GM19467 (cell line): ENCODE data around the gene NEUROD2.

Source experiments
- ATAC-seq: cut with Tn5 transposase; IDR thresholded peaks from one replicate; pipeline ENCODE4 v1.9.1; 2021; ENCODE audit warnings: mild to moderate bottlenecking, moderate library complexity; ENCODE audit not compliant: unreplicated experiment

NEUROD2 gene

DNA sequence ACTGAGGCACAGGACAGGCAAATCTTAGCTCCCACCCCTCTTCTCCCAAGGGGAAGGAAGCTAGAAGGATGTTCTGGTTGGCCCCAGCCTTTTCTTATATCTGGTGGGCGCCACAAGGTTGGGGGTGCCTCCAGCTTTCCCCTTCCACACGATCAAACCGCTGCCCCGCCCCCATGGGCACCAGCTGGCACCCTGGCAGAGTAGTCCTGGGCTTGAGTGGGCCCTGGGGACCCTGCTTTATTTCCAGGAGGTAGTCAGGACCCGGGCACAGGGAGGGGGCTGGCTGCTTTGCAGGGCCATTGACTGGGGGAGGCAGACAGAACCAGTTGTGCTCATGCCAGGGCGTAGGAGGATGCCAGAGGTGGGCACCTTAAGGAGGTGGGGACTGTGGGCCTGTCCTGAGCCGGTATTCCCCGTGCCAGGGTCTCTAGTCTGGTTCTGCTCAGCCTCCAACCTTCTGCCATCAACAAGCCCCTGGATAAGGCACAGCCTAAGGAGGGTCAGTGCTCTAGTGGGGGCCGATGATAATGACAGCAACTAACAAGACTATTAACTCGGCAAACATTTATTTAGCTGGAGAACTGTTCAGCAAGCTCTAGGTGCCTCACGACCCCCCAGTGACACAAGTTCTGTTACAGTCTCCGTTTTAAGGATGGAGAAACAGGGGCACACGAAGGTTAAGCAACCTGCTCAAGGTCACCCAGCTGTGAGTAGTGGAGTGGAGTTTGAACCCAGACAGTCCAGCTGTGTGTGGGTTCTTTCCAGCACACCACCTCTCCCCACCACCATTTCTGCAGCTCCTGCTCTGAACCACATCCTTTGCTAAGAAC, 11.5 kb upstream of the NEUROD2 start:
- no peak for ATAC-seq

GRCh38 chr17:39618246-39618913, 10.7 kb upstream of the NEUROD2 start:
- no peak for ATAC-seq

- no peak for ATAC-seq
These were observed 9.9 kb upstream of the NEUROD2 start for GRCh38 chr17:39617446-39618245.

DNA sequence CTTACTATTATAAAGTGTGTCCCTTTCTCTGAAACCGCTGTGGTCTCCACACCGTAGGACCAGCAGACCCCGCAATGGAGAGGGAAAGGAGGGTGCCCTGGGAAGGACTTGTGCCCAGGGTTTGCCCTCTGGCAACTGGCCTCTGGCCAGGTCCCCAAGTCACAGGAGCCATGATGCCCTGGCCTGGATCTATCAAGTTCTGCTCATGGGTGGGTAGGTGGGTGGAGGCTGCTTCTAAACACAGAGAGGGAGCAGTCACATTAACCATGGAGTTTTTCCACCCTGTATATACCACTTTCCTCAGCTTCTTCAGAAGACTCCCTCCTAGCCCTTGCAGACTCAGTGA, 9.4 kb upstream of the NEUROD2 start:
- ATAC-seq, result no peak

DNA sequence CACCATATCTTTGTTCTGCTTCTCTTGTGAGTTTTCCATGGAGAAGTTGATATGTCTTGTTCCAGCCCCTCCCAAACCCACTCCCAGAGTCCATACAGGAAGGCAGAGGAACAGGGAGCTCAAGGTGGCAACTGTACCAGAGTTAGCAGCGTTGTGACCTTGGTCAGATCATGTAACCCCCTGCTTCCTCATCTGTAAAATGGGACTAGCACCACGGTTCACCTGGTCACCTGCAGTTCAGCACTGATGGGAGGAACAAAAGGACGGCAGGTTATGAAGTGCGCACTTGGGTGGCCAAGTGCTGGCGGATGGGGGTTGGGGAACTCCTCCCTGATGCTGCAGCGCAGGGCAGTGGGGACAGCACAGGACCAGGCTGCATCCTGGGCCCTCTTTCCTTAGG, 7.7 kb upstream of the NEUROD2 start:
- ATAC-seq, result no peak

DNA sequence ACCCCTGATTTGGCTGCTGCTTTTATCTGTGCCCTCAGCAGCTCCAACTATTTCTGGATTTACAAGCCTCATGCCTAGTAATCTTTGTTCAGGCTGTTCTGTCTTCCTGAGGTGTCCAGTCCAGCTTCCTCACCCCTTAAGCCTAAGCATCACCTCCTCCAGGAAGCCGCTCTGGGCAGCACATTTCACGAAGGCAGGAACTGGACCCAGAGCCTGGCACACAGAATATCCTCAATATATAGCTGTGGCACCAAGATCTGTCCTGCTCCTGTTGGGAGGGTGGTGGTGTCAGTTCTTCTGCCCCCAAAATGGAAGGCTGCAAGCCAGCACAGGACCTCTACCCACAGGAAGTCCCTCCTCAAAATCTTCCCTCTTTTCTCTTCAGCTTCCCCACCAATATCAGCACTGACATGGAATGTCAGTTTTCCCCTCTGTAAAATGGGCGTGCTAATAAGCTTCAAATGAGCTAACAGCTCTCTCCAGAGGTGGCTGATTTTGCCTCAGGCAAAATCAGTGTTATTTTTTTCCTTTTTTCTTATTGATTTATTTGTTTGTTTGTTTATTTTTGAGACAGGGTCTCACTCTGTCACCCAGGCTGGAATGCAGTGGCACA, 6.9 kb upstream of the NEUROD2 start:
- no peak for ATAC-seq

GRCh38 chr17:39612935-39613464, 5.3 kb upstream of the NEUROD2 start:
- ATAC-seq, result no peak

DNA sequence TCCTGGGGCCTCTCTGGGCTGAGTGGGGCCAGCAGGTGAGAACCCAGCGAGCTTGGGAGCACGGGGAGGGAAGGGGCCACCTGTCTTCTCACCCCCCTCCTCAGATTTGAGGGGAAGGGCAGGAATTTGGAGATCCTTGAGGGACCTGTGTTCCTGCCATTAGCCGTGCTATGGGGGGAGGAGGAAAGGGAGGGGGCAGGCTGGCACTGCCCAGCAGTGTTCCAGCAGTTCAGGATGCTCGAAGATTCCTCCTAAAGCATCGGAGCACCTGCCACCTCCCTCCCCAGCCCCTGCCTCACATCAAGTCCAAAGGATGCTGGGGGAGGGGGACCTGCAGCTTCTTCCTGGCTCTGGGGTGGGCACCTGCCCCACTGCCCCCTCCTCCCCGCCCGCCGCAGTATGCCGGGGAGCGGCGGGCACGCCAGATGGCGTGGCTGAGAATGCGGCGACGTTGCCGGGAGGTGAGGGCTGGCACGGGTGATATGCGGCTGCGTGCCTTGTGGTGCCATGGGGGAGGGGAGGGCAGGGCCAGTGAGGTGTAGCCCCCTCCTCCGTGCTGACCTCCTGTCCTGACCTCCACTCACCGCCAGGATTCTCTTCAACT, 4.7 kb upstream of the NEUROD2 start:
- no peak for ATAC-seq

- ATAC-seq, result no peak
These were observed 3.8 kb upstream of the NEUROD2 start for GRCh38 chr17:39611401-39612112.

DNA sequence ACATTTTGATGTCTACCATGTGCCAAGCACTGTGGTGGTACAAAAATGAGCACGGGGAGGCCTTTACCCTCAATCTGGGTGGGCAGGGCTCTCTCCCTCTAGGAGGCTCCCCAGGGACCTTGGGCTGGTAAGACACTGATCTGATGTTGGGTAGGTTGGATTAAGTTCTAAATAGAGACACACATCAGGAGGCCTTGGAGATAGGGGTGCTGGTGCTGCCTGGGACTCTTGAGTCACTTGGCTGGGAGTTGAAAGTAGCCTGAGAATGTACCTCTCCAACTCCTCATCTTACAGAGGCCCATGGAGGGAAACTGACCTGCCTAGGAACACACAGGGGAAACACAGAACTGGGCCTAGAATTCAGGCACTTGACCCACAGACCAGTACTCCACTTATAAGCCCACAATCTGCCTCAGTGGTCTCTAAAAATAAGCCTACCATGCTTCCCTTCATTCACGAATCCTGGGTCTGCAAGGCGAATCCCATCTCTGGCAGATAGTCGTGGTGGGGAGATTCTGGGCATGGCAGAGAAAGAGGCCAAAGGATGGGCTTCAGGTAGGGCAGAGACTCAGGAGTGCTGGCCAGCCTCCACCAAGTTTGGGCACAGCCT, 1.8 kb upstream of the NEUROD2 start:
- no peak for ATAC-seq

- no peak for ATAC-seq
These were observed 642 bp upstream of the NEUROD2 start for GRCh38 chr17:39608142-39608981.

- no peak for ATAC-seq
These were observed 466 bp downstream of the NEUROD2 start for GRCh38 chr17:39607057-39607850.

DNA sequence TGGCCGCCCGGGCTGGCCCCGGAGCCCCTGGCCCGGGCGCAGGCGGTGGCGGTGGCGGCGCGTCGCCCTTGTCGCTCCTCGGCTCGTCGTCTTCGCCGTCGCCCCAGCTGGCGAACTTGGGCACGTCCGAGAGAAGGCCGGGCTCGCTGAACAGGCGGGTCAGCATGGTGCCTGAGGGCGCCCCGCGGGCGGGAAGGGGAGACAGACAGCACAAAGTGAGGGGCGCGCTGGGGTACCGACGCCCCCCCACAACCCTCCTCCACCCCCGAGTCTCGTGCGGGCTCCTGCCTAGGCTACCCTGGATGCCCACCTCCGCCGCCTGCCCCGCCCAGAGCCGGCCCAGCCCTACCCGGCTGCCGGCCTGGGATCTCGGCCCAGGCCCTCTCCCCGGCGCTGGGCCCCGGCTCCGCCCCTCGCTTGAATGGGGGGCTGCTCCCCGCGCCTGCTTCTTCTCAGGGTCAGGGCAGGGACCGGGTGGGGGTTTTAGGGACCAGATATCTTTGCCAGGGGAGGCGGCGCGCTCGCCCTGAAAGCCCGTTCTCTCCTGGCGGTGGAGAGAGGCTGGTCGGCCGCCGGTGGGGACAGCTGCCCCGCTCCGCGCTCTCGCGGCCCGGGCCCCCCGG, 1.2 kb downstream of the NEUROD2 start:
- no peak for ATAC-seq

- no peak for ATAC-seq
These were observed 2.0 kb downstream of the NEUROD2 start for GRCh38 chr17:39605492-39606433.

DNA sequence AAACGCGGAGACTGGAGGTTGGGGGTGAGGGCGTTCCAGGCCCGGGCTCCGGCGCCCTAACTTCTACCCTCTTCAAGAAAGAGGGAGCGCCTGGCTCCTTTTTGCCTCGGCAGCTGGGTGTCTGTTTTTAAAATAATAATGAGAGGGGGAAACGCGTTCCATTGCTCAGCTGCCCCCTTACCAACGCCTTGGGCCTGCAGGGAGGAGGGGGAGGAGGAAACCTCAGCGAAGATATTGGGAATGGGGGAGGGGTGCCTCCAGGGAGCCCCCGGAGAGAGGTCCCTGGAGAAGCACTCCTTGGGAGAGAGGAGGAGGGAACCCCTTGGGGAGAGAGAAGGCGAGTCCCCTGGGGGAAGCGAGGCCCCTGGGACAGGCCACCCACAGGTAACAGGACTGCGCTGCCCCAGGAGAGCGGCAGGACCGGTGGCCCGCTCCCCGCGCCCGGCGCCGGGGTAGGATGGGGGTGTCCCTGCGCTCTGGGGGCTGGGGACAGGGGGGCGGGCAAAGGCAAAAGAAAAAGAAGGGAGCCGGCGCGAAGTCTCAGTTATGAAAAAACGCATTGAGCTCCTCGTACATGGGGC, 2.7 kb downstream of the NEUROD2 start:
- ATAC-seq, result no peak
